Measurements from ENCODE around the gene PTH2.

- TF ChIP-seq, protein P1, sequence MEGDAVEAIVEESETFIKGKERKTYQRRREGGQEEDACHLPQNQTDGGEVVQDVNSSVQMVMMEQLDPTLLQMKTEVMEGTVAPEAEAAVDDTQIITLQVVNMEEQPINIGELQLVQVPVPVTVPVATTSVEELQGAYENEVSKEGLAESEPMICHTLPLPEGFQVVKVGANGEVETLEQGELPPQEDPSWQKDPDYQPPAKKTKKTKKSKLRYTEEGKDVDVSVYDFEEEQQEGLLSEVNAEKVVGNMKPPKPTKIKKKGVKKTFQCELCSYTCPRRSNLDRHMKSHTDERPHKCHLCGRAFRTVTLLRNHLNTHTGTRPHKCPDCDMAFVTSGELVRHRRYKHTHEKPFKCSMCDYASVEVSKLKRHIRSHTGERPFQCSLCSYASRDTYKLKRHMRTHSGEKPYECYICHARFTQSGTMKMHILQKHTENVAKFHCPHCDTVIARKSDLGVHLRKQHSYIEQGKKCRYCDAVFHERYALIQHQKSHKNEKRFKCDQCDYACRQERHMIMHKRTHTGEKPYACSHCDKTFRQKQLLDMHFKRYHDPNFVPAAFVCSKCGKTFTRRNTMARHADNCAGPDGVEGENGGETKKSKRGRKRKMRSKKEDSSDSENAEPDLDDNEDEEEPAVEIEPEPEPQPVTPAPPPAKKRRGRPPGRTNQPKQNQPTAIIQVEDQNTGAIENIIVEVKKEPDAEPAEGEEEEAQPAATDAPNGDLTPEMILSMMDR (conservative IDR thresholded peaks at IDR 0.05), result no peak
- no peak for TF ChIP-seq EZH2 (IDR thresholded peaks at IDR 0.05; ENCODE audit: low read depth)
These were observed 16.6 kb upstream of the PTH2 start for GRCh38 chr19:49439836-49440235.
